HG03159 (cell line): ENCODE measurements around the gene SLC25A47.
"Not testable (repeated sequence)": the region's sequence is repeated elsewhere in the genome, so short reads cannot be mapped to it uniquely, and the experiment has no call there.

ENCODE experiments used
- ATAC-seq: cut with Tn5 transposase; IDR thresholded peaks from one replicate; pipeline ENCODE4 v1.9.1; 2021; ENCODE audit warnings: mild to moderate bottlenecking, moderate library complexity; ENCODE audit not compliant: unreplicated experiment

The SLC25A47 gene

GRCh38 chr14:100342826-100343225 is 19.7 kb downstream of the SLC25A47 start:
- ATAC-seq: not testable (repeated sequence)

- not testable (repeated sequence) for ATAC-seq
Observed at GRCh38 chr14:100344657-100345056, 21.5 kb downstream of the SLC25A47 start.

DNA sequence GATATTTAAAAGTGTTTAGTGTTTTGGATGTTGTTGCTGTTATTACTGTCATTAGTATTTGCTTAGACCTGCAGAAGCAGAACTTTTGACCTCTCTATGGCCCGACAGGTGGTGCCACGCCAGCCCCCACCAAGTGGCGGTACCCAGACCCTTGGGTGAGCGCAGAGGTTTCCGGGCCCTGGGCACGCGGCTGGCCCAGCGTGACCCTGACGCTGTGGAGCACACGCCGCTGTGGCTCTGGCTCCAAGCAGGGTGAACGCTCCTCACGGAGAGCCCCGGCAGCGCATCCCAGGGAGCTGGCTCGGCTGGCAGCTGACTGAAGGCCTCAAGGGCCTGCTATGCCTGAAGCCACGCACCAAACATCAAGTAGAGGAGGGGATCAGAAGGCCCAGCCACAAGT is 22.6 kb downstream of the SLC25A47 start:
- ATAC-seq: no peak

DNA sequence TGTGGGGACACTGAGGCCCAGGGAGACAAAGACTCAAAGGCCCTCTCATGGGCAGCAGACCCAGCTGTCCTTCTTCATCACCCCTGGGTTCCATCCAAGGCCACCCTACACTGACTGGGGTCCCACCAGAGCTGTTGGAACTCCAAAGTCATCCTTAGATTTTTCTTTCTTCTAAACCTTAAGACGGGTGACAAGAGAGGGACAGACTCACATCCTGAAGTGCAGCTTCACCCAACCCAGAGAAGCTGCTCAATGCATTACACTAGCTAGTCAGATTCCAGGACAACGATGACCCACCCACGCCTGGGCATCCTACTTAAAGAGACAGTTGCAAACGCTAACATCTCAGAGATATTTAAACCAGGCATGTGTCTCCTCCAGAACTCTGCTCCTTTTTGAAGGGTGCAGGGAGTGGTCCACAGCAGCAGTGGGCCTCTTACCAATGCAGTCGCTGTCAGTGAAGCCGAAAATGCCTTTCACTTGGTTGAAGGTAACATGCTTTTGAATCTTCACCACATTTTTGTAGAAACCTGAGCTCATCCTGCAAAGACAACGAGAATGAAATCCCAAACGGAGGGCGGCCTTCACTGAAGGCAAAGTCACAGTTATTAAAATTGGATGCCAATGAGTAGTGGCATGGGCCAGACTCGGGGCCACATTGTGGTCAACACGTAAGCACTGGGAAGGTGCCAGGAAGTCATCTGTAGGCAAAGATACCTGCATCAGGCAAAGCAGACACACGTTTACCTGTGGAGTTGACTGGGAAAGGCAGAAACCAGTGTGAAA is 23.4 kb downstream of the SLC25A47 start:
- no peak for ATAC-seq

DNA sequence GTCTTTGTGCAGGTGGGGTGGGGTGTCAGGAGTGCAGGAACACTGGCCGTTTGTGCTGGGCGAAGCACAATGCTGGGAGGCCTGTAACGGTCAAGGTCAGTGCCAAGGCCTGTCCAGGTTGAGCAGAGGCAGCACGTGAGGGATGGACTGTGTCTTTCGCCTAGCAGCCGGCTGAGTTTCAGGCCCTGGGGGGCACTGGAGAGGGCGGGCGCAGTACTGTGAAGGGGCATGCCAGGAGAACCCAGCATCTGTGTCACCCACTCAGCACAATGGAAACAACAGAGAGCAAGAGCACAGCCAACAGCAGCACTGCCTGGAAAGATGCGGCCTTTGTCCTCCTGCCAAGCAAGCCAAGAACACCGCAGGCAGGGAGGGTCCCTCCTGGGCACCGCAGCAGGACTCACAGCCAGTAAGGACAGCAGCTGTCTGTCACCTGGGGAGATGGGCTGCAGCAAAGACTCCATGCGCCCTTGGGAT is 25.2 kb downstream of the SLC25A47 start:
- ATAC-seq: no peak

DNA sequence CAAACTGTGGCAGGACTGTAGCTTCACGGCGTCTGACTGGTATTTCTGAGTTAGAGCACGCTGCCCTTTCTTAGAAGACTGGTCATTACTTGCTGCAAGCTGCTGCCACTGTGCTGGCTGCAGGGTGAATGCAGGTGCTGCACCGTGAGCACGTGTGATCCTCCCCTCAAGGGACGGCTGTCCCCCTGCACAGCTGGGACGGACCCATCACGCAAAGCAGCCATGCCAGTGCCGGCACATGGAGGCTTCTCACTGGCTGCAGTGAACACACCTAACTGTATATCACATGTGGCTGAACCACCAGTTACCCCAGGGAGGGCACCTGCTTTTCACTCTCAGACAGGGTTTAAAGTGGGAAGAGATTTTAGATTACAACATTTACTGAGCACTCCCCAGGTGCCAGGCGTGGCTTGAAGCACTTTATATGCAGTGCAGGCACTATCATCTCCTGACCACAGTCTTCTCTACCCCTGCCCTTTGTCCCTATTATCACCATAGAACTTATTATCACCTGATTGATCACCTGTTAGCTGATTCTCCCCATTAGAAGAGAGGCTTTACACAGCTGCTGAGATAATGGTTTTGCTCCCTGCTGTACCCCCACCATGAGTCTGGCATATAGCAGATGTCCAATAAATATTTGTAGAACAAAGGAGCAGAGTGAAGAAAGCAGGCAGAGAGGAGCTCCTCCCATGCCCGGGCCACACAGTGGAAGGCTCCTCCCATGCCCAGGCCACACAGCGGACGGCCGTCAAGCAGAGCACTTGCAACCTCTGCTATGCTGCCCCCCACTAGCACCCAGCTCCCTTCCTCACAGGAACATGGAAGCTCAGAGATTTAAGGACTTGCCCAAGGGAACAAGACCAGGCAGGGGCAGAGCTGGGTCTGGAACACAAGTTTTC is 25.9 kb downstream of the SLC25A47 start:
- no peak for ATAC-seq

DNA sequence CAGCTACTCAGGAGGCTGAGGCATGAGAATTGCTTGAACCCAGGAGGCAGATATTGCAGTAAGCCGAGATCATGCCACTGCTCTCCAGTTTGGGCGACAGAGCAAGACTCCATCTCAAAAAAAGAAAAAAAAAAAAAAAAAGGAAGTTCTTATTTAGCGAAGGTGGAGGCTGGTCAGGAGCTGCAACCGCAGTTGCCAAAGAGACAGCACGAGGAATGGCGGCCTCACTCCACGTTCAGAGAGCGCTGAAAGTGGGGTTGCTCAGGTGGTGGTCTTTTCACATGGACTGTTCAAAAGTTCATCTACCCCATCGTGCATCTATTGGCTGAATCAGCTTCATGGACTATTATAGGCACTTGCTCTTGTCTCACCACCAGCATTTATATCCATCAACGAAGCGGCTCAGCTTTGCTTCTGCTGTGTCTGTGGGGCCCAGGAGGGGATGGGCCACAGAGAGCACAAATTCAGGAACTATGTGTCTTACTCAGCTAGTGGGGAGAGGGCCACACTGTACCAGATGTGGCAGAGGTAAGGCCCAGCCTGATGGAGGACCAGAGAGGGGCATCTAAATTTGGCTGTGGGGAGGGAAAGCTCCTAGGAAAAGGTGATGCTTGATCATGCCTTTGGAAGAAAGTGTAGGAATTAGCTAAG is 27.3 kb downstream of the SLC25A47 start:
- no peak for ATAC-seq

GRCh38 chr14:100350986-100351385 is 27.8 kb downstream of the SLC25A47 start:
- ATAC-seq: no peak

DNA sequence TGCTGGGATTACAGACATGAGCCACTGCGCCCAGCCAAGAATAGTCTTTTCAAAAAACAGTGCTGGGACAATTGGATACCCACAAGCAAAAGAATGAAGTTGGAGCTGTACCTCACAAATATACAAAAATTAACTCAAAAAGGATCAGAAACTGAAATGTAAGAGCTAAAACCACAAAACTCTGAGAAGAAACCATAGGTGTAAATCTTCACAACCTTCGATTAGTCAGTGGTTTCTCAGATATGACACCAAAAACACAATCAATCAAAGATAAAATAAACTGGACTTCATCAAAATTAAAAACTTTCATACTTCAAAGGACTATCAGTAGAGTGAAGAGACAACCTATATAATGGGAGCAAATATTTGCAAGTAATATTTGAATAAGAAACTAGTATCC is 35.3 kb downstream of the SLC25A47 start:
- no peak for ATAC-seq

DNA sequence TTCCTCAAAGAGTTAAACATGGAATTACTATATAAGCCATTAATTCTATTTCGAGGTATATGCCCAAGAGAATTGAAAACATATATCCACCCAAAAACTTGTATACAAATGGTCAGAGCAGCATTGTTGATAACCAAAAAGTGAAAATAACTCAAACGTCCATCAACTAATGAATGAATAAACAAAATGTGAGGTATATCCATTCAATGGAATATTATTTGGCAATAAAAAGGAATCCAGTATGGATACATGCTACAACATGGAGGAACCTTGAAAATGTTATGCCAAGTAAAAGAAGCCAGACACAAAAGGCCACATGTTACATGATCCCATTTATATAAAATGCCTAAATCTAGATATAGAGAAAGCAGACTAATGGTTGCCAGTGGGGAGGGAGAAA is 36.0 kb downstream of the SLC25A47 start:
- no peak for ATAC-seq

DNA sequence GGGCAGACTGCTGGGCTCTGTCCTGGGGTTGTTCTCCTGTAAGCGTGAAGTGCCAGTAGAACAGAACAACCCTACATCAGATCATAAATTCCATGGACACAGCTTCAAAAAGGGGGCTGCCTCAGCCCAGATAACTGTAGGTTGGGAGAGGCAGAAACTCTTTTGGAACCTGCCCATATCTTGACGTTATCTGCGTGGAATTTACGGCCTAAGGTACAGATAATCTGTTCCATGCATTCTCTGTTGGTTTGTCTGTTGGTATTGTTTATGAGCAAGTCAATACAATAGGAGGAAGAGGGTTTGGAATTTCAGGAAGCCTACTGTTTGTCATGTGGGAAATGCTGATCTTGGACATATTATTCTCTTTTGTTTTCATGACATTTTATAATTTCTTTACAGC is 36.7 kb downstream of the SLC25A47 start:
- no peak for ATAC-seq

- ATAC-seq: no peak
Observed at GRCh38 chr14:100361626-100362025, 38.5 kb downstream of the SLC25A47 start.

DNA sequence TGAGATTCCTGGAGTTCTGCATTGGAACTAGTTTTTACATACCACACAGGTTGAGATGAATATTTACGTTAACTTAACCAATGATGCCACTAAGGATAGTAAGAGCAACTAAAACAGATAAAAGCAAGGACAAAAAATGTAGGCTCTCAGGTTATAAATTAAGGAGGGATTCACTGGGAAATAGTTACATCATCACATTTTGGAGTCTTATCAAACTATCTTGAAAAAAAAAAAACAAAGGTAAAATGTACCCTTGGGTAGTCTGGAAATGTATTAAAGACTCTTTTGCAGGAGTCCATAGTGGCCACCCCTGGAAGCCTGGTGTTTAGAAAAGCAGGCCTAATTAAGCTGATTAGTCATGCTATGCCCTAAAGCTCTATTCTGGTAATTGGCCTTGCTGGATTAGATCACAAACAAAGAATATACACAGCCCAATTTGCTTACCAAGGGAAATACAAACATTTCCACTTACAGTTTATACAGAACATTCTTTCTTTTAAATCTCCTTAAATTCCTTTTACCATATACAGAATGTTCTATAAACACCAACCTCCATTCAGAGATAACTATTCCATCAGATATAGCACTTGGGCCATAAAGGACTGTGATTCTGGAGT is 39.3 kb downstream of the SLC25A47 start:
- ATAC-seq: no peak

- ATAC-seq: no peak
Observed at GRCh38 chr14:100363053-100363452, 39.9 kb downstream of the SLC25A47 start.

- ATAC-seq: no peak
Observed at GRCh38 chr14:100364403-100364802, 41.3 kb downstream of the SLC25A47 start.

DNA sequence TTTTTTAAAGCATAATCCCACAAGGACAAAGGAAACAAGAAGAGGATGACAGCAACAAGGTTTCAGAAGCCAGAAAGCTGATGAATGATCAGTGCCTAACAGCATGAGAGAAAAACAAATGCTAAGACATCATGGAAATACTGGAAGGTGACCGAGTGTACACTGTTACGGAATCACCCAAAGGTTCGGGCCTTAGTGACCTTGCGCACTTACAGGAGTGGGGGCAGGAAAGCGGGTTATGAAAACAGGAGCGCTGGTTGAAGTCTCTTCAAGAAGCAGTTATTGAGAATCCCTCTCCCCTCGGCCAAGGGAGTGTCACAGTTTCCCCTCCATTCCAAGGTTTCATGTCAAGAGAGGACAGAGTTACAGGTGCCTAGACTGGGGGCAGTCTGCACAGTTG is 42.6 kb downstream of the SLC25A47 start:
- ATAC-seq: no peak

GRCh38 chr14:100369019-100369418 is 45.9 kb downstream of the SLC25A47 start:
- no peak for ATAC-seq

GRCh38 chr14:100370003-100370402 is 46.9 kb downstream of the SLC25A47 start:
- ATAC-seq: no peak

- ATAC-seq: no peak
Observed at GRCh38 chr14:100371773-100372172, 48.6 kb downstream of the SLC25A47 start.

DNA sequence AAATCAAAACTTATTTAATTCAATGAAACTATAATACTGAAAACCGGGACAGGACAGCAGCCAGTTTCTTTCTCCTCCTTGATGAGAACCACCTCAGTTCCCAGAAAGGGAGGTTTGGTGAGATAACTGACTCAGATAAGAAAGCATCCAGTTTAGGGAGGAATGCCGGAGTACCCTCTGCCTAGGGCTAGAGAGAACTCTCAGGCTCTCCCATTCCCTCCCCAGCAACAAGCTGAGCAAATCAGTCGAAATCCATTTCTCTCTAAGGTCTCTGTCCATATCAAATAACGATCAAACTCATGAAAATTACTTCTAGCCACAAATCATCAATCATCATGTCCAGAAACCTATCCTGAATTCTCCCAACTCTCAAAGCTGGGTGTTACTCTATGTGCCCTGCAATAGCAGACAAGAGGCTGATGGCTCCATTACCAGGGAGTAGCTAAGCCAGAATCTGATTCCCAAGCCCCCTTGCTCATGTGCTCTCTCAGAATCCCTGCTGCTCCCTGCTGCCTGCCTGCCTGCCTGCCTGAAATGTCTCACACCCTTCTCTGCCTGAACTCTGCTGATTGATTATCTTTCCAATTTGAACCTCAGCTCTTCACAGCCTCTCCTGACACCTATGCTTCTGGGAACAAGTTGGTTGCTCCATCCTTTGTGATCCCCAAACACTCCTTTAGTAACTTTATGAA is 49.4 kb downstream of the SLC25A47 start:
- ATAC-seq: no peak
